Loucy (cell line): ENCODE measurements around the gene GNAZ.

Experiments used
- H2AFZ ChIP-seq: fragments of 200-600 bp; sonication (generic); 2 replicates; pipeline ENCODE4 v1.6.0; 2016; ENCODE audit warnings: antibody characterized with exemption, mild to moderate bottlenecking, low read length, moderate library complexity
- H3F3A ChIP-seq: fragments of 200-600 bp; 2 replicates; pipeline ENCODE4 v1.6.0; 2016; ENCODE audit warnings: antibody characterized with exemption, low read depth, mild to moderate bottlenecking
- H3K27me3 ChIP-seq: fragments of 200-600 bp; sonication (generic); 2 replicates; pipeline ENCODE4 v1.6.1; 2014; ENCODE audit warnings: low read length, mild to moderate bottlenecking; ENCODE audit not compliant: insufficient read depth, poor library complexity, severe bottlenecking
- H3K36me3 ChIP-seq: fragments of 200-600 bp; sonication (generic); 2 replicates; pipeline ENCODE4 v1.6.1; 2016; ENCODE audit warnings: low read length; ENCODE audit not compliant: insufficient read depth
- H3K4me1 ChIP-seq: fragments of 200-600 bp; sonication (generic); 2 replicates; pipeline ENCODE4 v1.5.1; 2014; ENCODE audit warnings: low read length, mild to moderate bottlenecking; ENCODE audit not compliant: insufficient read depth, poor library complexity, severe bottlenecking
- H3K4me2 ChIP-seq: fragments of 200-600 bp; sonication (generic); 2 replicates; pipeline ENCODE4 v1.6.0; 2014; ENCODE audit warnings: antibody characterized with exemption, low read length, low read depth, mild to moderate bottlenecking; ENCODE audit not compliant: poor library complexity, severe bottlenecking
- H3K4me3 ChIP-seq: fragments of 200-600 bp; sonication (generic); 2 replicates; pipeline ENCODE4 v1.5.1; 2014; ENCODE audit warnings: low read length, mild to moderate bottlenecking, mixed read lengths; ENCODE audit not compliant: poor library complexity, severe bottlenecking
- H3K79me2 ChIP-seq: fragments of 200-600 bp; sonication (generic); 2 replicates; pipeline ENCODE4 v1.6.1; 2014; ENCODE audit warnings: low read length; ENCODE audit not compliant: insufficient read depth
- H3K9ac ChIP-seq: fragments of 200-600 bp; sonication (generic); 2 replicates; pipeline ENCODE4 v1.6.0; 2014; ENCODE audit warnings: mild to moderate bottlenecking, low read depth, low read length, moderate library complexity; ENCODE audit not compliant: poor library complexity, severe bottlenecking
- H3K9me2 ChIP-seq: fragments of 200-600 bp; sonication (generic); replicated peaks from 2 replicates; pipeline ENCODE4 v1.6.1; 2016; ENCODE audit warnings: low read depth, low read length, mixed read lengths
- H3K9me3 ChIP-seq: fragments of 200-600 bp; sonication (generic); 2 replicates; pipeline ENCODE4 v1.6.1; 2014; ENCODE audit warnings: mild to moderate bottlenecking, antibody characterized with exemption, low read length, low read depth; ENCODE audit not compliant: insufficient read depth
- H4K20me1 ChIP-seq: fragments of 200-600 bp; sonication (generic); 2 replicates; pipeline ENCODE4 v1.6.0; 2014; ENCODE audit warnings: antibody characterized with exemption, low read length, mild to moderate bottlenecking; ENCODE audit not compliant: insufficient read depth, poor library complexity, severe bottlenecking
- CTCF ChIP-seq: fragments of 200-600 bp; sonication (generic); conservative IDR thresholded peaks from 2 replicates; pipeline ENCODE4 v1.5.1; 2014; ENCODE audit warnings: mild to moderate bottlenecking, antibody characterized with exemption, low read length
- EZH2phosphoT487 ChIP-seq: fragments of 200-600 bp; IDR thresholded peaks from 2 replicates; pipeline ENCODE4 v1.6.1; 2018; ENCODE audit warnings: antibody characterized with exemption, mild to moderate bottlenecking, moderate library complexity, borderline replicate concordance

Gene GNAZ

GRCh38 chr22:23108249-23109078, 38.1 kb downstream of the GNAZ start:
- Histone ChIP-seq H4K20me1 (no peaks in the 10 kb centered on the region), H3K9me2 (no peaks in the 10 kb centered on the region), H3K4me1 (peaks cover 8% of the 10 kb centered on the region), H3K79me2 (no peaks in the 10 kb centered on the region), H3K4me2 (no peak overlapping the region), H3K27me3 (no peaks in the 10 kb centered on the region), H2AFZ (no peak overlapping the region), H3K4me3 (no peak overlapping the region), H3K9me3 (no peaks in the 10 kb centered on the region), H3K36me3 (no peaks in the 10 kb centered on the region), H3K9ac (no peak overlapping the region), H3F3A (no peaks in the 10 kb centered on the region)
- TF ChIP-seq EZH2phosphoT487 = no peak
- no peak for TF ChIP-seq CTCF

- Histone ChIP-seq H3K79me2 (no peaks in the 10 kb centered on the region), H3K9me3 (no peaks in the 10 kb centered on the region), H3K4me2 (no peak overlapping the region), H3K9ac (no peak overlapping the region), H3K9me2 (no peaks in the 10 kb centered on the region), H3F3A (no peaks in the 10 kb centered on the region), H3K4me1 (peaks cover 8% of the 10 kb centered on the region), H3K27me3 (no peaks in the 10 kb centered on the region), H3K4me3 (no peak overlapping the region), H2AFZ (no peak overlapping the region), H3K36me3 (no peaks in the 10 kb centered on the region), H4K20me1 (no peaks in the 10 kb centered on the region)
- TF ChIP-seq EZH2phosphoT487 (no peak), CTCF (no peak)
These were observed 38.7 kb downstream of the GNAZ start for GRCh38 chr22:23109079-23109347.

- no peaks in the 10 kb centered on the region for H3K27me3 ChIP-seq
- H3K4me2 ChIP-seq = no peak overlapping the region
- no peak for TF ChIP-seq CTCF
- TF ChIP-seq EZH2phosphoT487 = no peak
- no peaks in the 10 kb centered on the region for H3K9me2 ChIP-seq
- no peaks in the 10 kb centered on the region for H3F3A ChIP-seq
- peaks cover 8% of the 10 kb centered on the region for H3K4me1 ChIP-seq
- H3K9ac ChIP-seq = no peak overlapping the region
- H3K9me3 ChIP-seq = no peaks in the 10 kb centered on the region
- no peak overlapping the region for H3K4me3 ChIP-seq
- H4K20me1 ChIP-seq = no peaks in the 10 kb centered on the region
- no peaks in the 10 kb centered on the region for H3K36me3 ChIP-seq
- H2AFZ ChIP-seq = no peak overlapping the region
- H3K79me2 ChIP-seq = no peaks in the 10 kb centered on the region
These were observed 39.2 kb downstream of the GNAZ start for GRCh38 chr22:23109441-23109978.
